Upper lobe of right lung (tissue), 1 donor: ENCODE data around the gene KBTBD8. TPM values are rescaled to one million over a fixed set of nuclear protein-coding genes. Genes with fewer than 3 reads are reported as not detected.

Experiments used
- ATAC-seq: fragments of 200-7000 bp; cut with Tn5 transposase; one replicate; pipeline ENCODE4 v1.9.1; 2020; ENCODE audit warnings: mild to moderate bottlenecking, moderate library complexity
- DNase-seq: peaks from one replicate; pipeline ENCODE4 v3.0.0-alpha.2; 2020
- H3K27ac ChIP-seq: fragments of 200-600 bp; one replicate; pipeline ENCODE4 v1.8.0; 2022
- H3K27me3 ChIP-seq: fragments of 200-600 bp; one replicate; pipeline ENCODE4 v1.8.0; 2022; ENCODE audit warnings: mild to moderate bottlenecking
- H3K36me3 ChIP-seq: fragments of 200-600 bp; one replicate; pipeline ENCODE4 v1.8.0; 2022
- H3K4me1 ChIP-seq: fragments of 200-600 bp; one replicate; pipeline ENCODE4 v1.8.0; 2022
- H3K4me3 ChIP-seq: fragments of 200-600 bp; one replicate; pipeline ENCODE4 v1.8.0; 2022; ENCODE audit warnings: mild to moderate bottlenecking
- H3K9me3 ChIP-seq: fragments of 200-600 bp; one replicate; pipeline ENCODE4 v1.8.0; 2022
- intact Hi-C: fragments of 100-400 bp; cut with DNase I; formaldehyde crosslinking; loops from one replicate; pipeline ENCODE4 v1.11.0; 2022
- total RNA-seq: library from RNA; stranded (reverse); fragmentation: NEBNext Ultra II Directional; extraction: Animal tissue kit (Norgen Biotek cat#: 25700); gene quantifications from one replicate; pipeline ENCODE4 v1.2.1, GENCODE V29; 2021
- TF ChIP-seq, protein P1 (sequence below): fragments of 200-600 bp; IDR thresholded peaks from one replicate; pipeline ENCODE4 v1.8.0; 2022; ENCODE audit warnings: antibody characterized with exemption
- donor health status: DM: no; HTN: yes; CAD: no; lungs with severe emphysema.

KBTBD8 gene
- total RNA-seq, 1 donor from 2014 or later, result 6.0 TPM

GRCh38 chr3:67037615-67038014 lies 39.5 kb downstream of the KBTBD8 start:
- no peak for DNase-seq
- Histone ChIP-seq H3K9me3 (no peaks in the 10 kb centered on the region), H3K4me1 (no peaks in the 10 kb centered on the region), H3K36me3 (no peaks in the 10 kb centered on the region), H3K27me3 (no peaks in the 10 kb centered on the region), H3K4me3 (no peak overlapping the region), H3K27ac (no peak overlapping the region)
- intact Hi-C loops, result no loop called here
- TF ChIP-seq, protein P1, sequence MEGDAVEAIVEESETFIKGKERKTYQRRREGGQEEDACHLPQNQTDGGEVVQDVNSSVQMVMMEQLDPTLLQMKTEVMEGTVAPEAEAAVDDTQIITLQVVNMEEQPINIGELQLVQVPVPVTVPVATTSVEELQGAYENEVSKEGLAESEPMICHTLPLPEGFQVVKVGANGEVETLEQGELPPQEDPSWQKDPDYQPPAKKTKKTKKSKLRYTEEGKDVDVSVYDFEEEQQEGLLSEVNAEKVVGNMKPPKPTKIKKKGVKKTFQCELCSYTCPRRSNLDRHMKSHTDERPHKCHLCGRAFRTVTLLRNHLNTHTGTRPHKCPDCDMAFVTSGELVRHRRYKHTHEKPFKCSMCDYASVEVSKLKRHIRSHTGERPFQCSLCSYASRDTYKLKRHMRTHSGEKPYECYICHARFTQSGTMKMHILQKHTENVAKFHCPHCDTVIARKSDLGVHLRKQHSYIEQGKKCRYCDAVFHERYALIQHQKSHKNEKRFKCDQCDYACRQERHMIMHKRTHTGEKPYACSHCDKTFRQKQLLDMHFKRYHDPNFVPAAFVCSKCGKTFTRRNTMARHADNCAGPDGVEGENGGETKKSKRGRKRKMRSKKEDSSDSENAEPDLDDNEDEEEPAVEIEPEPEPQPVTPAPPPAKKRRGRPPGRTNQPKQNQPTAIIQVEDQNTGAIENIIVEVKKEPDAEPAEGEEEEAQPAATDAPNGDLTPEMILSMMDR, result peak; percentile 27
- no peak for ATAC-seq

GRCh38 chr3:67044295-67044694 lies 46.2 kb downstream of the KBTBD8 start:
- Histone ChIP-seq H3K4me1 (no peaks in the 10 kb centered on the region), H3K27ac (no peak overlapping the region), H3K4me3 (no peak overlapping the region), H3K9me3 (no peaks in the 10 kb centered on the region), H3K27me3 (no peaks in the 10 kb centered on the region), H3K36me3 (no peaks in the 10 kb centered on the region)
- intact Hi-C loops, result no loop called here
- peak; percentile 37 for ATAC-seq
- TF ChIP-seq, protein P1, result no peak
- no peak for DNase-seq

DNA sequence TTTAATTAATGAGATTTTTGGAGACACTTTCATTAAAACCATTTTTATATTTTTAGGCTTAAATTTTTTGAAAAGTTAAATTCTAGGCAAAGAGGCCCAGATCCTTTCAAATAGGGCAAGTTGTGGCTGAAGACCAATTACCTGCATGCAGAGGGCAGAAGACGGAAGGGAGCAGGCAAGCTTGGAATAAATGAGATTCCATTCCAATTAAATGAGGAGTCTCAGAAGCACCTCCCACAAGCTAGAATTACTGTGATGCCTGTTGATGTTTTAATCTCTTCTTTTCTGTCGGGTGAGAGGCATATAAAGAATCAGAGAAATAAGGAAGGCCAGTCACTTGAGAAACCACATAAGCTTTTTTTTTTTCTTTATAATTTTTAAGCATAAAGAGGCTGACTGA lies 46.8 kb downstream of the KBTBD8 start:
- H3K9me3 ChIP-seq, result no peaks in the 10 kb centered on the region
- H3K4me3 ChIP-seq, result no peak overlapping the region
- H3K27me3 ChIP-seq, result no peaks in the 10 kb centered on the region
- no peak overlapping the region for H3K27ac ChIP-seq
- TF ChIP-seq, protein P1, result no peak
- no peak for DNase-seq
- intact Hi-C loops, result no loop called here
- no peaks in the 10 kb centered on the region for H3K4me1 ChIP-seq
- H3K36me3 ChIP-seq, result no peaks in the 10 kb centered on the region
- ATAC-seq, result no peak

DNA sequence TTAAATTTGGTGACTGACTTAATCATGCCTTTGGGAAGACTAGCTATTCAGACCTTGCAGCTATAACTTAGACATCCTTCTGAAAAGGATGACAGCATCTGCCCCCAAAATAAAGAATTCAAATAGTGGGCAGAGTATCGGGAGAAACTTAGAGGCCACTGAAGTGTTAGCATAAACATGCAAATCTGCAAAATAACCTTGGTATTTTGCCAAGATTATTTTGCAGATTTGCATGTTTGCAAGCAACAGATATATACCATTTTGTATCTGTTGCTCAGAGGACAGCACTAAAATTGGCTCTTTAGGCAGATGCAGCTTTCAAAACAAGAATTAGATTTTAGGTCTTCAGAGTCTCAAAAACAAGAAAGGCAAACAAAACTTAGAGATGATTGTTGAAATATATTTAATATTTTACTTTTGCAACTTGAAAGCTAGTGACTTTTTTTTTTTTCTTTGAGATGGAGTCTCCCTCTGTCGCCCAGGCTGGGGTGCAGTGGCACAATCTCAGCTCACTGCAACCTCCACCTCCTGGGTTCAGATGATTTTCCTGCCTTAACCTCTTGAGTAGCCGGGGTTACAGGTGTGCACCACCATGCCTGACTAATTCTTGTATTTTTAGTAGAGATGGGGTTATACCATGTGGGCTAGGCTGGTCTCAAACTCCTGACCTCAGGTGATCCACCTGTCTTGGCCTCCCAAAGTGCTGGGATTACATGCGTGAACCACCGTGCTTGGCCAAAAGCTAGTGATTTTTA lies 47.8 kb downstream of the KBTBD8 start:
- DNase-seq, result no peak
- Histone ChIP-seq H3K27me3 (no peaks in the 10 kb centered on the region), H3K4me3 (no peak overlapping the region), H3K9me3 (no peaks in the 10 kb centered on the region), H3K27ac (no peak overlapping the region), H3K36me3 (no peaks in the 10 kb centered on the region), H3K4me1 (no peaks in the 10 kb centered on the region)
- intact Hi-C loops, result no loop called here
- no peak for ATAC-seq
- TF ChIP-seq, protein P1, result no peak

DNA sequence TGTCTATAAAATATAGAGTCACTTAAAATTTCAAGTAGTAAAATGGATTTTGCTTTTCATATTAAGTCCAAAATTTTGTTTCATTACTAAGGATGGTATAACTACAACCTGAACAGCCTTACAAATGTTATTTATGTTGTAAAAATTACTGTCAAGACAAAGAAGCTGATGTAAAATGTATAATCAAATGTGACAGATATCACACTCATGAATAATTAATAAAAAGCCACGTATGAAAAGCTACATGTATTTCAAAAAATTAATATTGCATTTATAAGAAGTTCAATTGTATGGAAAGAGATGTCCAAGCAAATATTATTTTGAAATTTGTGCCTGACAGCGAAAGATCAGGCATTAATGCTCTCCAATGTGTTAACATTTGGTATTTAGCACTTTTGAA lies 48.9 kb downstream of the KBTBD8 start:
- no peak overlapping the region for H3K27ac ChIP-seq
- H3K27me3 ChIP-seq, result no peaks in the 10 kb centered on the region
- H3K36me3 ChIP-seq, result no peaks in the 10 kb centered on the region
- no peak overlapping the region for H3K4me3 ChIP-seq
- ATAC-seq, result no peak
- intact Hi-C loops, result no loop called here
- H3K9me3 ChIP-seq, result no peaks in the 10 kb centered on the region
- TF ChIP-seq, protein P1, result no peak
- no peaks in the 10 kb centered on the region for H3K4me1 ChIP-seq
- no peak for DNase-seq
